Upper lobe of left lung (tissue), 6 donors: ENCODE measurements around the gene TMEM267. TPM values are rescaled to one million over a fixed set of nuclear protein-coding genes. Genes with fewer than 3 reads are reported as not detected.
"Not testable (repeated sequence)": the region's sequence is repeated elsewhere in the genome, so short reads cannot be mapped to it uniquely, and the experiment has no call there.

Source experiments
- ATAC-seq, 2 donors: fragments of 200-7000 bp; cut with Tn5 transposase; one replicate each; pipeline ENCODE4 v1.9.1; 2022; ENCODE audit warnings: mild to moderate bottlenecking in 2 of 2, moderate library complexity in 2 of 2; ENCODE audit not compliant: low FRiP score in 2 of 2
- DNase-seq, 2 donors: peaks; one replicate each; pipeline ENCODE4 v3.0.0-alpha.2; 2019 to 2020
- H3K27ac ChIP-seq, 4 donors: fragments of 200-600 bp; sonication (generic); one replicate each; pipeline ENCODE4 v1.5.1; 2016 to 2019
- H3K27me3 ChIP-seq, 4 donors: fragments of 200-600 bp; sonication (generic); one replicate each; pipeline ENCODE4 v1.5.1; 2017 to 2019
- H3K36me3 ChIP-seq, 4 donors: fragments of 200-600 bp; sonication (generic); one replicate each; pipeline ENCODE4 v1.5.1; 2016 to 2019
- H3K4me1 ChIP-seq, 4 donors: fragments of 200-600 bp; sonication (generic); one replicate each; pipeline ENCODE4 v1.5.1; 2018 to 2019
- H3K4me3 ChIP-seq, 4 donors: fragments of 200-600 bp; sonication (generic); one replicate each; pipeline ENCODE4 v1.5.1; 2017 to 2019; ENCODE audit warnings: mild to moderate bottlenecking in 2 of 4, moderate library complexity in 1 of 4
- H3K9me3 ChIP-seq, 4 donors: fragments of 200-600 bp; sonication (generic); one replicate each; pipeline ENCODE4 v1.5.1; 2018 to 2019
- CTCF ChIP-seq, 6 experiments: fragments of 450-650 bp in 4 of 6; fragments of 200-600 bp in 2 of 6; sonication (generic) in 2 of 6; IDR thresholded peaks; one replicate each; pipeline ENCODE4 v1.5.1; 2016 to 2019; ENCODE audit warnings: antibody characterized with exemption in 6 of 6
- EP300 ChIP-seq, 4 donors: sonication (generic); formaldehyde crosslinking; IDR thresholded peaks; one replicate each; pipeline ENCODE4 v1.5.1; 2017; ENCODE audit warnings: antibody characterized with exemption in 4 of 4, control low read depth in 2 of 4
- POLR2A ChIP-seq, 4 donors: fragments of 450-650 bp; IDR thresholded peaks; one replicate each; pipeline ENCODE4 v1.5.1; 2016 to 2017; ENCODE audit warnings: antibody characterized with exemption in 4 of 4, mild to moderate bottlenecking in 2 of 4
- POLR2AphosphoS5 ChIP-seq, 2 donors: sonication (generic); formaldehyde crosslinking; IDR thresholded peaks; one replicate each; pipeline ENCODE4 v1.5.1; 2017; ENCODE audit warnings: antibody characterized with exemption in 2 of 2
- WGBS, 2 donors: methylation state at CpG; one replicate each; pipeline ENCODE4 v1.1.5; 2017 to 2018; 5-methylcytosine and 5-hydroxymethylcytosine counted together
- total RNA-seq, 6 donors: library from RNA; depleted of rRNA in 4 of 6; stranded (reverse); fragments of >200 nt in 4 of 6; gene quantifications; one replicate each; pipeline versions ENCODE4 v1.1.0 to v1.2.1, GENCODE V29; 2016 to 2021
- donor health status: DM: no; HTN: no; CAD: no; lungs with moderate emphysema.
- donor health status: DM: no; HTN: yes; CAD: no; lungs with severe emphysema.

Gene TMEM267
- total RNA-seq, 6 donors from 2014 or later = 3.6 to 27.2 (median 12.3) TPM

GRCh38 chr5:43515678-43516048, 32.0 kb upstream of the TMEM267 start:
- 26 to 28% methylated on average over 1 of the region's 1 CpG for WGBS, 2 donors
- Histone ChIP-seq H3K27me3 (no peaks in the 10 kb centered on the region), H3K36me3 (no peaks in the 10 kb centered on the region), H3K4me1 (peaks cover 6 to 15% (median 9%) of the 10 kb centered on the region in 4 donors), H3K27ac (peak overlapping the region; percentile 62 to 94 (median 84)), H3K4me3 (peak overlapping the region; percentile 45 to 70 (median 60)), H3K9me3 (no peaks in the 10 kb centered on the region)
- TF ChIP-seq POLR2A (IDR thresholded peaks at IDR 0.05) = no peak
- DNase-seq (no peak), ATAC-seq (no peak)

GRCh38 chr5:43514816-43515677, 31.4 kb upstream of the TMEM267 start, which contains the start of gene C5orf34:
Gene C5orf34, minus strand, starts transcription at chr5:43515148. Its CDS starts 5,809 bp downstream, at chr5:43509339.
- peak; percentile 85 for TF ChIP-seq POLR2AphosphoS5 (IDR thresholded peaks at IDR 0.05)
- TF ChIP-seq CTCF (IDR thresholded peaks at IDR 0.05) = no peak
- no peak for TF ChIP-seq EP300 (IDR thresholded peaks at IDR 0.05)
- TF ChIP-seq POLR2A (IDR thresholded peaks at IDR 0.05) = peak in 3 of 4 donors; percentile 33 to 84 (median 43)

GRCh38 chr5:43514471-43514815, 30.8 kb upstream of the TMEM267 start:
- peak in 1 of 2 donors; percentile 58 for ATAC-seq
- Histone ChIP-seq H3K9me3 (no peaks in the 10 kb centered on the region), H3K4me3 (peak overlapping the region; percentile 45 to 70 (median 60)), H3K4me1 (peaks cover 6 to 15% (median 9%) of the 10 kb centered on the region in 4 donors), H3K27me3 (no peaks in the 10 kb centered on the region), H3K36me3 (no peaks in the 10 kb centered on the region), H3K27ac (peak overlapping the region; percentile 62 to 94 (median 84))
- TF ChIP-seq POLR2AphosphoS5 (IDR thresholded peaks at IDR 0.05) = no peak
- TF ChIP-seq POLR2A (IDR thresholded peaks at IDR 0.05) = no peak
- no peak for TF ChIP-seq EP300 (IDR thresholded peaks at IDR 0.05)
- no peak for TF ChIP-seq CTCF (IDR thresholded peaks at IDR 0.05)
- no peak for DNase-seq
- 1% methylated on average over 6 of the region's 6 CpGs for WGBS, 2 donors

More at GRCh38 chr5:43514816-43515677, 31.4 kb upstream of the TMEM267 start, which contains the start of gene C5orf34:
- Histone ChIP-seq H3K27me3 (no peaks in the 10 kb centered on the region), H3K36me3 (no peaks in the 10 kb centered on the region), H3K4me3 (peak within 1 kb of the TSS; percentile 45 to 70 (median 60)), H3K9me3 (no peaks in the 10 kb centered on the region), H3K27ac (peak within 1 kb of the TSS; percentile 62 to 94 (median 84)), H3K4me1 (peaks cover 6 to 15% (median 9%) of the 10 kb centered on the region in 4 donors)
- 0 to 1% methylated on average over 31 to 35 of the region's 35 CpGs for WGBS, 2 donors
- DNase-seq = peak; percentile 93 to 98
- peak; percentile 100 for ATAC-seq

- H3K27ac ChIP-seq = peak overlapping the region in 2 of 4 donors; percentile 62 to 86
- H3K9me3 ChIP-seq = no peaks in the 10 kb centered on the region
- H3K36me3 ChIP-seq = no peaks in the 10 kb centered on the region
- peaks cover 6 to 15% (median 9%) of the 10 kb centered on the region in 4 donors for H3K4me1 ChIP-seq
- DNase-seq = no peak
- H3K27me3 ChIP-seq = no peaks in the 10 kb centered on the region
- no peak for TF ChIP-seq EP300 (IDR thresholded peaks at IDR 0.05)
- TF ChIP-seq POLR2A (IDR thresholded peaks at IDR 0.05) = no peak
- no peak for TF ChIP-seq POLR2AphosphoS5 (IDR thresholded peaks at IDR 0.05)
- no peak for TF ChIP-seq CTCF (IDR thresholded peaks at IDR 0.05)
- H3K4me3 ChIP-seq = peak overlapping the region in 3 of 4 donors; percentile 45 to 68 (median 52)
- ATAC-seq = no peak
- 25 to 32% methylated on average over 4 of the region's 4 CpGs for WGBS, 2 donors
These were observed 30.4 kb upstream of the TMEM267 start for GRCh38 chr5:43514025-43514424.

GRCh38 chr5:43511062-43511461, 27.4 kb upstream of the TMEM267 start:
- H3K4me1 ChIP-seq = peaks cover 6 to 15% (median 9%) of the 10 kb centered on the region in 4 donors
- not testable (repeated sequence) for H3K36me3 ChIP-seq, H3K27me3 ChIP-seq, H3K27ac ChIP-seq, H3K9me3 ChIP-seq, ATAC-seq, H3K4me3 ChIP-seq
- DNase-seq = peak in 1 of 2 donors; percentile 63
- 90 to 96% methylated on average over 2 to 10 of the region's 36 CpGs for WGBS, 2 donors
